HG03045 (cell line): ENCODE measurements around the gene PTPRN2.

Experiments
- ATAC-seq: cut with Tn5 transposase; IDR thresholded peaks from one replicate; pipeline ENCODE4 v1.9.1; 2021; ENCODE audit warnings: mild to moderate bottlenecking, moderate library complexity; ENCODE audit not compliant: unreplicated experiment

The PTPRN2 gene

DNA sequence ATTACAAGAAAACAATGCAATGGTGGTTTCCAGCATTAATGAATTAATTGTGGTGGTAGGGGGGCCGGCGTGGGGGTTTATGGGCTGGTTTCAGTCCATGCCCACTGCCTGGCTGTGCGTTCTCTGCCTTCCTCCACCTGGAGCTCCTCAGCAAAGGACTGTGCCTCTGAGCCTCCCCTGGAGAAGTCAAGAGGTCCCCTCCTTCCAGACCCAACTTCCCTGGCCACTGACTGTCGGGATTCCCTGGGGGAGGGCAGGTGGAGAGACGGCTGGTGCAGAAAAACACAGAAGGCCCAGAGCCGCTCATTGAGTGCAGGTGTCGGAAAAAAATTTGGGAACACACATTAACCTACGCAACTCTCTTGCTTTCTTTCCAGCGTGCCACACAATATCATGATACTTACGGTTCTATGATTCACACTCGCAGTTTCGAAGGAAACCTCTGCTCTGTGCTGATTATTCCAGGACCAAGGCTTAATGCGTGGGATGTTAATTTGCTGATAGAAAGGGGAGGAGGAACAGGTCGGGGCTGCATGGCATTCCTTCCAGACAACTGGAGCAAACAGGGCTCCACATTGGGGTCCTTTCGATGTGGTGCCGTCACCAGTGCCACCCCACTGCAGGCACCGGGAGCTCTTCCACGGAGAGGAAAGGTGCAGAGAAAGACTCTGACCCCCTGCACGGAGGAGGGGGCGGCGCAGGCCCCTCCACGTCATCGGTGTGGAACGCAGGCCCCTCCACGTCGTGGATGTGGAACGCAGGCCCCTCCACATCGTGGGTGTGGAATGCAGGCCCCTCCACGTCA is 744.1 kb downstream of the PTPRN2 start:
- no peak for ATAC-seq

- ATAC-seq = no peak
These were observed 745.8 kb downstream of the PTPRN2 start for GRCh38 chr7:157841773-157842370.

- no peak for ATAC-seq
These were observed 746.5 kb downstream of the PTPRN2 start for GRCh38 chr7:157840914-157841772.

DNA sequence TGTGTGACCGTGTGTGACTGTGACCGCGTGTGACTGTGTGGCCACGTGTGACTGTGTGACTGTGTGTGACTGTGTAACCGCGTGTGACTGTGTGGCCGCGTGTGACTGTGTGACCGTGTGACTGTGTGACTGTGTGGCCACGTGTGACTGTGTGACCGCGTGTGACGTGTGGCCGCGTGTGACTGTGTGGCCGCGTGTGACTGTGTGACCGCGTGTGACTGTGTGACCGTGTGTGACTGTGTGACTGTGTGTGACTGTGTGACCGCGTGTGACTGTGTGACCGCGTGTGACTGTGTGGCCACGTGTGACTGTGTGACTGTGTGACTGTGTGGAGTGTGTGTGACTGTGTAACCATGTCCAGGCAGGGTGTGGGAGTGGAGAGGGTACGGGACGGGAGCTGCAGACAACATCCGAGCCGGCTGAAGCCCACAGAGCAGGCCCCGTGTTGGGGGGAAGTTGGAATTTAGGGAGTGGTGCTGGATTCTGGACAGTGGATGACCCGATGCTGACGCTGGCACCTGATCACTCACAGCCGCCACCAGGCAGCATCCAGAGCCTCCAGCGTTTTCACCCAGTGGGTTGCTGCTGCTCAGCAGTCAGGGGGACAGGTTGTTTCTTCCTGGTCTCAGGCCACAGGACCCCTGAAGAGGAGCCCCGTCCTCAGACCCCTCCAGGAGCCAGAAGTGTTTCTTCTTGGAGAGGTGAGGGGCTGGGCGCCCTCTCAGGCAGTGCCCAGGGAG is 747.3 kb downstream of the PTPRN2 start:
- ATAC-seq = no peak

- no peak for ATAC-seq
These were observed 747.9 kb downstream of the PTPRN2 start for GRCh38 chr7:157839672-157840167.

DNA sequence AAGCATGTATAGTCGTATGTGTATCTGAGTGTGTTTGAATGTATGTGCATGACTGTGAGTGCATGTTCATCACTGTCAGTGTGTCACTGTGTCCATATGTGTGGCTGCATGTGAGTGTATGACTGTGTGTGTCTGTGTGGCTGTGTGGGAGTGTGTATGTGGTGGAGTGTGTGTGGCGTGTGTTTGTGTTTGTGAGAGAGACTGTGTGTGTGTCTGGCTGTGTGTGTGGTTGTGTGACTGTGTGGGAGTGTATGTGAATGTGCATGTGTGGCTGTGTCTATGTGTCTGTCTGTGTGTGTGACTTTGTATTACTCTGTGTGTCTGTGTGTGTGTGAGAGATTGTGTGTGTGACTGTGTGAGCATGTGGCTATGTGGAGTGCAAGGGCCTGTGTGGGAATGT is 748.4 kb downstream of the PTPRN2 start:
- ATAC-seq = no peak

DNA sequence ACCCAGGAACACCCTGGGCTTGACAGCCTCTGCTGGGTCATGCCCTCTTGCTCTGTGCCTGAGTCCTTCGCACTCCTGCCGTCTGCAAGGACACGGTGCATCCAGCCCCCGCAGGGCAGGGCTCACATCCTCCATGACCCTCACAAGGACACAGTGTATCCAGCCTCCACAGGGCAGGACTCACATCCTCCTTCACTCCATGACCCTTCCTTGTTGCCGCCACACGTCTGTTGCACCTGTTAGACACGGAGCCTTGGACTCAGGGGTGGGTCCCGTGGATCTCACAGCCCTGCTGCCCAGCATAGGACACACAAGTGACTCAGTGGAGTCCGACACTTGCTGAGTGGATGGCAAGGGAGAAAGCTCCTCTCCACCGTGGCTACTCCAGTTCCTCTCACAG is 750.1 kb downstream of the PTPRN2 start:
- ATAC-seq = no peak

GRCh38 chr7:157837047-157837446 is 750.6 kb downstream of the PTPRN2 start:
- no peak for ATAC-seq

GRCh38 chr7:157834501-157835163 is 753.0 kb downstream of the PTPRN2 start:
- ATAC-seq = no peak

- ATAC-seq = no peak
These were observed 754.6 kb downstream of the PTPRN2 start for GRCh38 chr7:157832866-157833607.

DNA sequence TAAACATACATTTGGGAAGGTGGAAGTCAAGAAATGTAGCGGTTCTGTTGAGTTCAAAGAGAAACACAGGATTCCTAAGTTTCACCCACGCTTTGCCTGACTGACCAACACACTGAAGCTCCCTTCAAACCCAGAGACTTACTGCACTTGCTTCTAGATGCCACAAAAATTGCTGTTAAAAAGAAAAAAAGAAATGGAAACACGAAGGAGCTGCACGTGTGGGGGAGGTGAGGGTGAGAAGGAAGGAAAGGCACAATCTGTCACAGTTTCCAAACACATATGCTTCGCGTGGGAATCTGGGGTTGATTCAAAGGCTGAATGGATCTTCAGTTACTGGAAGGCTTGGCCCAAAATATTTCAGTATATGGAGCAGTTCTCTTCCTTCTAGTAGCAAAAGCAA is 755.2 kb downstream of the PTPRN2 start:
- no peak for ATAC-seq

DNA sequence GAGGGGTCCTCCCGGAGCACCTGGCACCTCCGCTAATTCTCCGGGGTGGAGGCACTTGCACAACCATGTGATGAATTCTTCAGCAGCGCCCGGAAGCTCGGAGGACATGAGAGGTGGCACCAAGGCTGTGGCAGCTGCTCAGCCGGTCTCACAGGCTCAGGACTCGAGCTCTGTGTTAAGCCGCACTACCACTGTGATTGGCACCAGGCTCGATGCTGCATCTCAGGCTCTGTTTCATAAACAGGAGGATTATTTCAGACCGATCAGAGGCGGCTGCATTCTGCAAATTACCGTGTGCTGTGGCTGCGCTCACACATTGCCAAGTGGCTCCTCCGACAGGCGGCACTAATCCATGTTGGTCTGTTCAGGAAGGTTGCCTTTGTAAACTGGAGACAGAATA is 755.6 kb downstream of the PTPRN2 start:
- no peak for ATAC-seq

GRCh38 chr7:157831143-157831905 is 756.3 kb downstream of the PTPRN2 start:
- no peak for ATAC-seq

DNA sequence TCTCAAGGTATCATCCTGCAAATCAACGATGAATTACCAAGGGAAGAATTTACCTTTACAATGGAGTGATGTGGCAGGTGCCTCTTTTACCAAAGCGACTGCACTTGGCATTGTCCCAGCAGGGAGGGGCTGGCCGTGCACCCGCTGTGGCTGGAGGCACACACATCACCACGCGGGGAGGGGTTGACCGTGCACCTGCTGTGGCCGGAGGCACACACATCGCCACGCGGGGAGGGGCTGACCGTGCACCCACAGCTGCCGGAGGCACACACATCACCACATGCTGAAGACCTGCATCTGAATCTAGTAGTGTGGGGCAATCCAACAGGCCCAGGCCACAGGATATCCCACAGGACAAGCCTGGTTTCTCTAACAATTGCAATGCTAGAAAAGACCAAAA is 757.3 kb downstream of the PTPRN2 start:
- no peak for ATAC-seq

GRCh38 chr7:157829491-157829890 is 758.1 kb downstream of the PTPRN2 start:
- ATAC-seq = no peak

DNA sequence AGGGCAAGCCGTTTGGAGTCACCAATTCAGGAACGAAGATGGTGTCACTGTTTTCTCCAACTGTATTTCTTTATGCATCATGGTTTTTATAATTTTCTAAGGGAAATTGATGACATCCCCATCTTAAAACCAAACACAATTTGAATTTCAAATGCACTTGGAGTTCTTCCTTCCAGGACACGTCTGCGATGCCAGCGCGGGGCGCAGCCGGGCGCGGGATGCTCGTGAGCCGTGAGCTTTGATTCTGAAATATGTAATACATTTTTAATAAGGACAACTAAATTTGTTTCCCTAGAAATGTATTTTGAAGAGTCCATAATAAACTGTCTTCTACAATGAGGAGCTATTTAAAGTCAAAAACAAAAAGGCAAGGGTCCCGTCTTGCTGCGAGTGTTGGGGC is 758.7 kb downstream of the PTPRN2 start:
- ATAC-seq = no peak

- ATAC-seq = no peak
These were observed 759.4 kb downstream of the PTPRN2 start for GRCh38 chr7:157828190-157828589.

DNA sequence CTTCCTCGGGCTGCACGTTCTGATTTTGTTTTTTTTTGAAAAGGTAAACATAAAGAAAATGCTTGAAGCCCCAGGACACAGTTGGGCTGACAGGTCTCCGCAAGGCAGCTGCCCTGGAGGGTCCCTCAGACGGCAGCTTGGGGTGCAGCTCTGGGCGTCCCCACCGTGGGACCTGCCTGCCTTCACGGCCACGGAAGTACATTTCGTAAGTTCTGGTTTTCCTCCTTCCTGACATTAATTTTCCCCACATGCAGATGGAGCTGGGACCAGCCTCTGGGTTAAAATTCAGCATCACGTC is 759.8 kb downstream of the PTPRN2 start:
- no peak for ATAC-seq
